H1 (cell line): ENCODE data around the gene ZNF746. TPM values are rescaled to one million over a fixed set of nuclear protein-coding genes. Genes with fewer than 3 reads are reported as not detected.

Source experiments
- CTCF ChIA-PET: fragments of 300-600 bp; sonication (Branson Sonifier 250); formaldehyde crosslinking; loops from one replicate; lab custom pipeline; 2021; ENCODE audit not compliant: partially characterized antibody; lab: Charles Lee
- POLR2A ChIA-PET: fragments of 300-600 bp; sonication (Branson Sonifier 250); formaldehyde crosslinking; loops from one replicate; lab custom pipeline; 2021; ENCODE audit warnings: inconsistent platforms; ENCODE audit not compliant: partially characterized antibody; lab: Charles Lee
- DNase-seq, 2 experiments: peaks; one replicate each; pipeline versions ENCODE4 v3.0.0 to v3.0.0-alpha.2; 2010 to 2022; ENCODE audit warnings: low spot score in 2 of 2, low read depth in 1 of 2, mixed read lengths in 1 of 2
- FAIRE-seq: peaks from 2 replicates; lab custom pipeline; 2011; peaks lifted over from hg19 to GRCh38; lab: Jason Lieb, UNC
- H2AFZ ChIP-seq: 2 replicates; pipeline ENCODE4 v1.8.1; 2012; ENCODE audit warnings: low read length, inconsistent platforms
- H2AK5ac ChIP-seq: 2 replicates; pipeline ENCODE4 v1.6.1; 2013; ENCODE audit warnings: low read depth, low read length
- H2BK120ac ChIP-seq: replicated peaks from 2 replicates; pipeline ENCODE3; 2013; ENCODE audit warnings: low read depth, low read length, inconsistent platforms
- H2BK12ac ChIP-seq: 2 replicates; pipeline ENCODE4 v1.6.1; 2013; ENCODE audit warnings: low read depth, low read length
- H2BK15ac ChIP-seq: 2 replicates; pipeline ENCODE4 v1.6.1; 2013; ENCODE audit warnings: low read length
- H2BK20ac ChIP-seq: 2 replicates; pipeline ENCODE4 v1.6.1; 2013; ENCODE audit warnings: low read length
- H2BK5ac ChIP-seq: 2 replicates; pipeline ENCODE4 v1.6.1; 2013; ENCODE audit warnings: low read depth, low read length
- H3K14ac ChIP-seq: 2 replicates; pipeline ENCODE4 v1.6.1; 2013; ENCODE audit warnings: inconsistent platforms; ENCODE audit not compliant: insufficient read length
- H3K18ac ChIP-seq: 2 replicates; pipeline ENCODE4 v1.6.1; 2013; ENCODE audit warnings: low read length; ENCODE audit errors: extremely low read depth
- H3K23ac ChIP-seq: 2 replicates; pipeline ENCODE4 v1.6.1; 2013; ENCODE audit warnings: inconsistent platforms; ENCODE audit not compliant: insufficient read length
- H3K23me2 ChIP-seq: 2 replicates; pipeline ENCODE4 v1.6.1; 2013; ENCODE audit warnings: low read depth, low read length
- H3K27ac ChIP-seq: 2 replicates; pipeline ENCODE4 v1.6.1; 2011; ENCODE audit warnings: low read depth, low read length, inconsistent platforms
- H3K27me3 ChIP-seq, 4 experiments: replicated peaks in 1 of 4; 1 replicate in 1 of 4; 2 replicates in 3 of 4; pipeline versions ENCODE4 v1.6.1 to v1.8.1; 2011 to 2013; ENCODE audit warnings: low read length in 3 of 4, mild to moderate bottlenecking in 3 of 4, inconsistent platforms in 2 of 4, mixed read lengths in 2 of 4, moderate library complexity in 1 of 4; ENCODE audit not compliant: control insufficient read depth in 3 of 4, insufficient read depth in 3 of 4; ENCODE audit errors: extremely low read depth in 1 of 4
- H3K36me3 ChIP-seq, 4 experiments: 2 replicates each; pipeline versions ENCODE4 v1.6.1 to v1.8.1; 2011 to 2013; ENCODE audit warnings: mild to moderate bottlenecking in 4 of 4, low read length in 3 of 4, moderate library complexity in 2 of 4, control low read depth in 1 of 4, inconsistent platforms in 1 of 4; ENCODE audit not compliant: insufficient read depth in 4 of 4, control insufficient read depth in 2 of 4
- H3K4ac ChIP-seq: replicated peaks from 2 replicates; pipeline ENCODE3; 2013; ENCODE audit warnings: low read length, low read depth, mixed read lengths, inconsistent platforms; ENCODE audit not compliant: insufficient read length
- H3K4me1 ChIP-seq, 4 experiments: replicated peaks in 1 of 4; 1 replicate in 1 of 4; 2 replicates in 3 of 4; pipeline versions ENCODE4 v1.6.1 to v1.8.1; 2011 to 2013; ENCODE audit warnings: low read length in 3 of 4, inconsistent platforms in 2 of 4, mixed read lengths in 1 of 4; ENCODE audit not compliant: insufficient read depth in 4 of 4, control insufficient read depth in 3 of 4
- H3K4me2 ChIP-seq, 2 experiments: 2 replicates each; pipeline versions ENCODE4 v1.6.1 to v1.8.1; 2011 to 2013; ENCODE audit warnings: low read depth in 2 of 2, low read length in 2 of 2, control low read depth in 1 of 2, inconsistent platforms in 1 of 2, mild to moderate bottlenecking in 1 of 2; ENCODE audit not compliant: insufficient read depth in 1 of 2
- H3K4me3 ChIP-seq, 4 experiments: fragments of 200-600, 300-600 bp in 1 of 4; sonication (generic), shearing (Covaris generic), sonication (Bioruptor Twin) in 1 of 4; 2 replicates each; pipeline versions ENCODE4 v1.5.1 to v1.8.1; 2011 to 2016; ENCODE audit warnings: low read length in 4 of 4, low read depth in 3 of 4, control low read depth in 2 of 4, inconsistent platforms in 2 of 4, mild to moderate bottlenecking in 2 of 4, mixed read lengths in 1 of 4, moderate library complexity in 1 of 4; ENCODE audit not compliant: insufficient read depth in 2 of 4; ENCODE audit errors: extremely low read depth in 1 of 4
- H3K56ac ChIP-seq: replicated peaks from 2 replicates; pipeline ENCODE3; 2013; ENCODE audit warnings: low read depth, mild to moderate bottlenecking, mixed read lengths, low read length, inconsistent platforms; ENCODE audit not compliant: insufficient read length
- H3K79me1 ChIP-seq: 2 replicates; pipeline ENCODE4 v1.6.1; 2013; ENCODE audit warnings: low read depth, low read length, control low read depth
- H3K79me2 ChIP-seq, 2 experiments: 2 replicates each; pipeline versions ENCODE4 v1.6.1 to v1.8.1; 2012 to 2013; ENCODE audit warnings: low read length in 2 of 2, mild to moderate bottlenecking in 2 of 2, inconsistent platforms in 1 of 2; ENCODE audit not compliant: insufficient read depth in 2 of 2, control insufficient read depth in 1 of 2
- H3K9ac ChIP-seq, 4 experiments: replicated peaks in 1 of 4; 1 replicate in 1 of 4; 2 replicates in 3 of 4; pipeline versions ENCODE4 v1.6.1 to v1.8.1; 2011 to 2013; ENCODE audit warnings: low read depth in 3 of 4, low read length in 3 of 4, control low read depth in 2 of 4, mild to moderate bottlenecking in 2 of 4, moderate library complexity in 2 of 4, inconsistent platforms in 1 of 4; ENCODE audit errors: extremely low read depth in 1 of 4
- H3K9me3 ChIP-seq, 2 experiments: 2 replicates each; pipeline versions ENCODE4 v1.6.1 to v1.8.1; 2012 to 2013; ENCODE audit warnings: mild to moderate bottlenecking in 2 of 2, moderate library complexity in 2 of 2, control low read depth in 1 of 2, inconsistent platforms in 1 of 2, low read depth in 1 of 2, low read length in 1 of 2, mixed read lengths in 1 of 2; ENCODE audit not compliant: insufficient read depth in 2 of 2
- H4K20me1 ChIP-seq, 2 experiments: replicated peaks in 1 of 2; 2 replicates each; pipeline versions ENCODE3 to v1.8.1; 2011 to 2013; ENCODE audit warnings: inconsistent platforms in 2 of 2, low read length in 2 of 2, mild to moderate bottlenecking in 1 of 2; ENCODE audit not compliant: insufficient read depth in 2 of 2, control insufficient read depth in 1 of 2
- H4K5ac ChIP-seq: 2 replicates; pipeline ENCODE4 v1.6.1; 2013; ENCODE audit warnings: low read length, low read depth, mixed read lengths, inconsistent platforms; ENCODE audit not compliant: insufficient read length
- H4K8ac ChIP-seq: 2 replicates; pipeline ENCODE4 v1.8.0; 2013; ENCODE audit warnings: mild to moderate bottlenecking, moderate library complexity, low read length, inconsistent platforms; ENCODE audit not compliant: insufficient read depth; ENCODE audit errors: extremely low read depth
- H4K91ac ChIP-seq: replicated peaks from 2 replicates; pipeline ENCODE3; 2013; ENCODE audit warnings: low read length, mixed read lengths, inconsistent platforms; ENCODE audit not compliant: insufficient read length
- BRCA1 ChIP-seq: IDR thresholded peaks from 2 replicates; pipeline ENCODE4 v1.6.1; 2012; ENCODE audit warnings: low read depth, low read length, improper control_type of control experiment
- KDM4A ChIP-seq: IDR thresholded peaks from one replicate; pipeline ENCODE4 v1.7.1; 2012; ENCODE audit warnings: low read depth, mild to moderate bottlenecking, moderate library complexity, low read length, inconsistent platforms; ENCODE audit not compliant: severe bottlenecking
- RNF2 ChIP-seq: fragments of 200-900, 300-1000 bp; sonication (generic); IDR thresholded peaks from 2 replicates; pipeline ENCODE4 v1.7.1; 2016; ENCODE audit warnings: borderline replicate concordance, low read depth, mild to moderate bottlenecking, antibody characterized with exemption, low read length; ENCODE audit not compliant: poor library complexity, severe bottlenecking; ENCODE audit errors: missing control alignments
- WGBS, 2 experiments: shearing (Covaris generic) in 1 of 2; methylation state at CpG; one replicate each; pipeline versions ENCODE4 v1.1.6 to v1.1.7; 2013 to 2015; ENCODE audit warnings: low lambda C conversion rate in 2 of 2, mixed read lengths in 2 of 2, inconsistent platforms in 1 of 2, low coverage in 1 of 2, missing lambda C conversion rate in 1 of 2; ENCODE audit not compliant: insufficient replicate concordance in 2 of 2, insufficient coverage in 1 of 2, insufficient read length in 1 of 2; ENCODE audit errors: extremely low coverage in 1 of 2, missing lambda C conversion rate in 1 of 2; 5-methylcytosine and 5-hydroxymethylcytosine counted together
- polyA plus RNA-seq, 7 experiments: library from polyadenylated mRNA; depleted of rRNA in 3 of 7; stranded (reverse) in 5 of 7; unstranded in 2 of 7; fragments of >200 nt in 5 of 7; fragments of 200-250 nt in 2 of 7; gene quantifications; 1 replicate in 5 of 7; 2 replicates in 1 of 7; 4 replicates in 1 of 7; pipeline versions ENCODE4 v1.2.1 to v1.2.3, GENCODE V29; 2011 to 2013; ENCODE audit warnings: missing spikeins in 2 of 7, mixed read lengths in 2 of 7
- total RNA-seq: library from RNA; stranded (reverse); fragmentation: NEBNext Ultra II Directional; extraction: Animal tissue kit (Norgen Biotek cat#: 25700); gene quantifications from 2 replicates; pipeline ENCODE4 v1.2.1, GENCODE V29; 2021

Gene ZNF746
- total and polyA plus RNA-seq, 2 of the 8 experiments (the other 6 are each of a cell fraction or from before 2014, with no cell fraction given) = 7.5 to 15.6 TPM

DNA sequence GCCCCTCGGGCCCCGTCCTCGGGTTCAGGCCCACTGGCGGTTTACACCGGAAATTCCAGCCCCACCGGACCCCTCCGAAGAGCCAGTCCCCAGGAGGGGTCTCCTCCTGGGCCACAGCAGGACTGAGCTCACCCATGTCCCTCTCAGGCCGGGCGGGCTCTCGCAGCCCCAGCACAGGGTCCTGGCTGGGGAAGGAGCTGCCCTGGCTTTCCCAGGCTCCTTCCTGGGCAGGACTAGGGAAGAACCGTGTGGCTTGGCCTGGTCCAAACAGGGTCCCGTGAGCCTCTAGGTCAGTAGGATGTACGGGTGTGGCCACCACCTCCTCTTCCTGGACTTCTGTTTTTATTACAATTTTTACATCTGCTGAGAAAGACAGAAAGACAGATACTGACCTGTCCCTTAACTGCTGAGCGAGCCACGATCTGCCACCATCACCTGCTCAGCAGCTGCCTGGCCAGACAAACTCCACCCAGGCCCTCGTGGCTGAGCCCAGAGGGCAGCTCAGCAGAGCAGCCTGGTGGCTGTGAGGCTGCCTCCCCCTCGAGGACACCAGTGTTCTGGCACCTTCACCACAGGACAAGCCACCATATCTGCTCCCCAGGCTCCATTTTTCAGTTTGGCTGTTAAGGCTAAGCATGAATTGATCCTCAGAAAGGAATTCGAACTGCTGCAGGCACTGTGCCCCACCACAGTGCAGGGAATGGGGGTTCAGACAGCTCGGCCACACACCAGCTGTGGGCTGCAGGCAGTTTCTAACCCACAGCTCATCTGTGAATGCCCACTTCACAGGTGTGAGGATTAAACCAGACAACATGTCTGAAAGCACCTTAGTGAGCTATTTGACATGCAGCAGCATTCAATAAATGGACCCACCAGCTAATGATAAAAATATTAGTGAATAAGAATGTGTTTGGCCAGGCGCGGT, 22.2 kb downstream of the ZNF746 start:
- FAIRE-seq = no peak
- POLR2A ChIA-PET = interaction anchor here (1.1 to 5.0 kb wide), 3 partner anchors 10 to 43 kb away, joined by 4 to 26 read pairs (median 5); partner anchors contain the start of gene ZNF777
- H4K20me1 ChIP-seq = peaks cover 0 to 2% of the 10 kb centered on the region in 2 experiments

More for the DNA sequence above, 22.2 kb downstream of the ZNF746 start:
- H3K18ac ChIP-seq = no peak overlapping the region
- H3K79me1 ChIP-seq = 0 out of 2 replicates have a peak, but pooled peaks cover 3% of the 10 kb centered on the region
- H2BK12ac ChIP-seq = no peak overlapping the region
- H3K56ac ChIP-seq = no peak overlapping the region
- no peak overlapping the region for H3K27ac ChIP-seq
- 90% methylated on average over 16 of the region's 21 CpGs; no CpG with 5 or more reads in 1 of the 2 experiments for WGBS, 2 experiments
- no peak overlapping the region for H3K14ac ChIP-seq
- H2AK5ac ChIP-seq = no peak overlapping the region
- no peak overlapping the region for H2BK5ac ChIP-seq
- H3K9me3 ChIP-seq = peaks cover 4 to 6% of the 10 kb centered on the region in 2 experiments; a peak in 2 of 4 replicates
- TF ChIP-seq BRCA1 (no peak), RNF2 (no peak), KDM4A (no peak)
- TF ChIP-seq, all 59 proteins: peak for 0
- H3K4me2 ChIP-seq = no peak overlapping the region
- no peak overlapping the region for H4K5ac ChIP-seq
- no peak overlapping the region for H4K91ac ChIP-seq
- H2AFZ ChIP-seq = no peak overlapping the region
- H3K4ac ChIP-seq = no peak overlapping the region
- CTCF ChIA-PET = interaction anchor here (0.6 to 3.1 kb wide), 12 partner anchors 13 to 187 kb away, joined by 3 to 12 read pairs (median 3); partner anchors contain the start of gene ZNF777
- no peak overlapping the region for H3K4me3 ChIP-seq
- DNase-seq = peak in 1 of 2 experiments; percentile 37
- H2BK15ac ChIP-seq = no peak overlapping the region
- H3K23me2 ChIP-seq = no peaks in the 10 kb centered on the region
- H3K23ac ChIP-seq = no peak overlapping the region
- no peak overlapping the region for H2BK20ac ChIP-seq
- H2BK120ac ChIP-seq = no peak overlapping the region
- H3K4me1 ChIP-seq = peaks cover 0 to 11% (median 8%) of the 10 kb centered on the region in 4 experiments; a peak in 6 of 7 replicates
- peaks cover 2 to 32% (median 13%) of the 10 kb centered on the region in 4 experiments; a peak in 7 of 8 replicates for H3K36me3 ChIP-seq
- H4K8ac ChIP-seq = no peak overlapping the region; the same call in 1 of the 2 replicates
- H3K79me2 ChIP-seq = no peaks in the 10 kb centered on the region
- H3K9ac ChIP-seq = no peak overlapping the region
- no peaks in the 10 kb centered on the region for H3K27me3 ChIP-seq
